HCT116 (cell line): ENCODE measurements around the gene CD28. TPM values are rescaled to one million over a fixed set of nuclear protein-coding genes. Genes with fewer than 3 reads are reported as not detected.

Source experiments
- ATAC-seq: fragments of 200-7000 bp; cut with Tn5 transposase; 2 replicates; pipeline ENCODE4 v1.9.1; 2020; ENCODE audit warnings: mild to moderate bottlenecking, moderate library complexity
- BruUV-seq: library from RNA; stranded (reverse); fragments of 400-500 nt; replicated peaks from 2 replicates; lab custom pipeline; 2021; lab: Mats Ljungman, UMichigan
- CTCF ChIA-PET: fragments of 300-600 bp; sonication (Branson Sonifier 250); formaldehyde crosslinking; loops from one replicate; lab custom pipeline; 2021; ENCODE audit warnings: antibody characterized with exemption; lab: Charles Lee
- POLR2A ChIA-PET: fragments of 300-600, 350-600 bp; sonication (Branson Sonifier 250); formaldehyde crosslinking; loops from one replicate; lab custom pipeline; 2021; ENCODE audit warnings: antibody characterized with exemption; lab: Charles Lee
- RAD21 ChIA-PET, 2 experiments: fragments of 300-600 bp; sonication (Branson Sonifier 250); formaldehyde crosslinking; loops; one replicate each; lab custom pipeline; 2023; ENCODE audit warnings: low total read pairs in 2 of 2; ENCODE audit not compliant: uncharacterized antibody in 2 of 2, unreplicated experiment in 2 of 2, low non-redundant PET in 1 of 2; lab: Charles Lee
- DNase-seq: peaks from one replicate; pipeline ENCODE4 v3.0.0-alpha.2; 2010; ENCODE audit warnings: low read depth, low spot score
- H2AFZ ChIP-seq: fragments of 200-600 bp; shearing (Covaris generic), sonication (generic); 2 replicates; pipeline ENCODE4 v1.6.1; 2017; ENCODE audit warnings: low read depth, mixed run types, mixed read lengths, antibody characterized with exemption, low read length; ENCODE audit not compliant: poor library complexity, severe bottlenecking
- H3K27ac ChIP-seq: 2 replicates; pipeline ENCODE4 v1.5.1; 2012; ENCODE audit warnings: low read depth, low read length
- H3K27me3 ChIP-seq: fragments of 200-600 bp; sonication (generic); 2 replicates; pipeline ENCODE4 v1.6.1; 2016; ENCODE audit warnings: mixed run types, low read length, mixed read lengths; ENCODE audit not compliant: insufficient read depth
- H3K36me3 ChIP-seq, 2 experiments: fragments of 200-500 bp in 1 of 2; fragments of 200-600 bp in 1 of 2; sonication (Bioruptor generic) in 1 of 2; sonication (generic) in 1 of 2; 2 replicates each; pipeline versions ENCODE4 v1.5.1 to v1.6.1; 2014 to 2016; ENCODE audit warnings: low read length in 2 of 2, inconsistent platforms in 1 of 2, mixed read lengths in 1 of 2, mixed run types in 1 of 2; ENCODE audit not compliant: insufficient read depth in 2 of 2, control insufficient read depth in 1 of 2
- H3K4me1 ChIP-seq, 2 experiments: fragments of 200-600 bp in 1 of 2; sonication (generic) in 1 of 2; 2 replicates each; pipeline versions ENCODE4 v1.5.1 to v1.6.1; 2012 to 2017; ENCODE audit warnings: low read length in 2 of 2, inconsistent platforms in 1 of 2, mild to moderate bottlenecking in 1 of 2, mixed read lengths in 1 of 2, mixed run types in 1 of 2, moderate library complexity in 1 of 2; ENCODE audit not compliant: insufficient read depth in 2 of 2, control insufficient read depth in 1 of 2
- H3K4me2 ChIP-seq: fragments of 200-600 bp; sonication (generic); 2 replicates; pipeline ENCODE4 v1.6.1; 2017; ENCODE audit warnings: mixed run types, low read length, mixed read lengths
- H3K4me3 ChIP-seq, 2 experiments: fragments of 200-600 bp in 1 of 2; sonication (generic) in 1 of 2; replicated peaks in 1 of 2; 2 replicates each; pipeline ENCODE4 v1.5.1; 2011 to 2016; ENCODE audit warnings: low read length in 2 of 2, control low read depth in 1 of 2, low read depth in 1 of 2, mild to moderate bottlenecking in 1 of 2, mixed read lengths in 1 of 2, mixed run types in 1 of 2
- H3K79me2 ChIP-seq: fragments of 200-600 bp; sonication (generic); 2 replicates; pipeline ENCODE4 v1.6.1; 2017; ENCODE audit warnings: mild to moderate bottlenecking, mixed run types, low read length, moderate library complexity, mixed read lengths; ENCODE audit not compliant: insufficient read depth
- H3K9ac ChIP-seq: fragments of 200-600 bp; sonication (generic); 2 replicates; pipeline ENCODE4 v1.6.1; 2016; ENCODE audit warnings: low read length, mixed read lengths
- H3K9me2 ChIP-seq: fragments of 200-600 bp; sonication (generic), shearing (Covaris generic); 2 replicates; pipeline ENCODE4 v1.6.1; 2017; ENCODE audit warnings: mixed run types, mild to moderate bottlenecking, moderate library complexity; ENCODE audit not compliant: insufficient read depth
- H3K9me3 ChIP-seq, 2 experiments: fragments of 200-500 bp in 1 of 2; fragments of 200-600 bp in 1 of 2; sonication (Bioruptor generic) in 1 of 2; sonication (generic) in 1 of 2; 2 replicates each; pipeline ENCODE4 v1.6.1; 2014 to 2017; ENCODE audit warnings: low read length in 2 of 2, mixed read lengths in 2 of 2, inconsistent platforms in 1 of 2, low read depth in 1 of 2, mild to moderate bottlenecking in 1 of 2, mixed run types in 1 of 2, moderate library complexity in 1 of 2; ENCODE audit not compliant: control insufficient read depth in 1 of 2, insufficient read depth in 1 of 2
- H4K20me1 ChIP-seq: fragments of 200-600 bp; sonication (generic), shearing (Covaris generic); 2 replicates; pipeline ENCODE4 v1.6.1; 2017; ENCODE audit warnings: mixed run types, mild to moderate bottlenecking, moderate library complexity; ENCODE audit not compliant: insufficient read depth
- ATF3 ChIP-seq: IDR thresholded peaks from 2 replicates; pipeline ENCODE4 v1.6.1; 2012
- EGR1 ChIP-seq: IDR thresholded peaks from 2 replicates; pipeline ENCODE4 v1.6.1; 2012; ENCODE audit warnings: low read depth
- ELF1 ChIP-seq: IDR thresholded peaks from 2 replicates; pipeline ENCODE4 v1.6.1; 2012; ENCODE audit warnings: low read depth, borderline replicate concordance
- EZH2 ChIP-seq: fragments of 200-600 bp; sonication (generic); IDR thresholded peaks from 2 replicates; pipeline ENCODE4 v1.6.1; 2017; ENCODE audit warnings: antibody characterized with exemption, mixed run types
- EZH2phosphoT487 ChIP-seq: fragments of 200-600 bp; IDR thresholded peaks from 2 replicates; pipeline ENCODE4 v1.6.1; 2018; ENCODE audit warnings: antibody characterized with exemption, borderline replicate concordance
- FOSL1 ChIP-seq: IDR thresholded peaks from 2 replicates; pipeline ENCODE4 v1.6.1; 2012; ENCODE audit warnings: low read depth
- JUND ChIP-seq: IDR thresholded peaks from 2 replicates; pipeline ENCODE4 v1.6.1; 2012
- MAX ChIP-seq: IDR thresholded peaks from 2 replicates; pipeline ENCODE4 v1.6.1; 2012
- POLR2A ChIP-seq: IDR thresholded peaks from 2 replicates; pipeline ENCODE4 v1.7.0; 2011; ENCODE audit warnings: borderline replicate concordance; ENCODE audit not compliant: insufficient read depth, insufficient read length; ENCODE audit errors: extremely low read depth
- RAD21 ChIP-seq: IDR thresholded peaks from 2 replicates; pipeline ENCODE4 v1.6.1; 2012; ENCODE audit warnings: low read depth, mild to moderate bottlenecking
- REST ChIP-seq: IDR thresholded peaks from 2 replicates; pipeline ENCODE4 v1.6.1; 2012; ENCODE audit warnings: low read depth
- SIN3A ChIP-seq: IDR thresholded peaks from 2 replicates; pipeline ENCODE4 v1.6.1; 2012; ENCODE audit warnings: low read depth
- SP1 ChIP-seq: IDR thresholded peaks from 2 replicates; pipeline ENCODE4 v1.6.1; 2012; ENCODE audit warnings: low read depth
- TCF7L2 ChIP-seq: IDR thresholded peaks from 2 replicates; pipeline ENCODE4 v1.7.0; 2011; ENCODE audit warnings: borderline replicate concordance, inconsistent platforms; ENCODE audit not compliant: insufficient read depth, insufficient read length; ENCODE audit errors: extremely low read depth
- YY1 ChIP-seq: IDR thresholded peaks from 2 replicates; pipeline ENCODE4 v1.6.1; 2011; ENCODE audit warnings: low read length, low read depth, moderate library complexity, mild to moderate bottlenecking; ENCODE audit not compliant: insufficient replicate concordance; ENCODE audit errors: extremely low read depth
- ZFX ChIP-seq: fragments of 450-650 bp; IDR thresholded peaks from 2 replicates; pipeline ENCODE4 v1.6.1; 2017
- intact Hi-C: fragments of 100-400 bp; cut with micrococcal nuclease; formaldehyde crosslinking; loops from 2 replicates; pipeline ENCODE4 v1.10.0; 2022
- total RNA-seq: library from RNA; stranded (reverse); gene quantifications from one replicate; pipeline ENCODE4 v1.2.1, GENCODE V29; 2021; ENCODE audit not compliant: unreplicated experiment

The CD28 gene
- total RNA-seq, 1 experiment from 2014 or later, result 0.37 TPM

GRCh38 chr2:203743441-203743981, 37.1 kb downstream of the CD28 start:
- Histone ChIP-seq H2AFZ (no peak overlapping the region), H4K20me1 (no peaks in the 10 kb centered on the region), H3K27ac (no peak overlapping the region), H3K4me3 (no peak overlapping the region), H3K79me2 (no peaks in the 10 kb centered on the region), H3K9ac (no peak overlapping the region), H3K4me2 (no peak overlapping the region), H3K4me1 (no peaks in the 10 kb centered on the region), H3K27me3 (no peaks in the 10 kb centered on the region), H3K9me3 (no peaks in the 10 kb centered on the region), H3K9me2 (no peaks in the 10 kb centered on the region), H3K36me3 (no peaks in the 10 kb centered on the region)
- DNase-seq (no peak), ATAC-seq (no peak)
- ChIA-PET RAD21 (no interaction called here), POLR2A (no interaction called here), CTCF (no interaction called here)
- no peak for TF ChIP-seq SP1
- no peak for TF ChIP-seq EZH2phosphoT487
- TF ChIP-seq EGR1, result no peak
- TF ChIP-seq JUND, result no peak
- TF ChIP-seq ATF3, result no peak
- TF ChIP-seq SIN3A, result no peak
- TF ChIP-seq EZH2, result no peak
- TF ChIP-seq MAX, result no peak
- no peak for TF ChIP-seq ZFX
- no peak for TF ChIP-seq FOSL1
- BruUV-seq, result no TSS peak
- intact Hi-C loops, result no loop called here

GRCh38 chr2:203744091-203744490, 37.7 kb downstream of the CD28 start:
- Histone ChIP-seq H3K27ac (no peak overlapping the region), H4K20me1 (no peaks in the 10 kb centered on the region), H3K79me2 (no peaks in the 10 kb centered on the region), H2AFZ (no peak overlapping the region), H3K9me3 (no peaks in the 10 kb centered on the region), H3K4me3 (no peak overlapping the region), H3K9ac (no peak overlapping the region), H3K36me3 (no peaks in the 10 kb centered on the region), H3K4me2 (no peak overlapping the region), H3K4me1 (no peaks in the 10 kb centered on the region), H3K9me2 (no peaks in the 10 kb centered on the region), H3K27me3 (no peaks in the 10 kb centered on the region)
- ChIA-PET CTCF (no interaction called here), POLR2A (no interaction called here), RAD21 (no interaction called here)
- ATAC-seq (no peak), DNase-seq (no peak)
- intact Hi-C loops, result no loop called here
- no TSS peak for BruUV-seq
- no peak for TF ChIP-seq ELF1
- no peak for TF ChIP-seq POLR2A
- TF ChIP-seq RAD21, result no peak
- no peak for TF ChIP-seq EGR1
- no peak for TF ChIP-seq TCF7L2
- TF ChIP-seq EZH2, result no peak
- TF ChIP-seq YY1, result no peak
- no peak for TF ChIP-seq FOSL1
- TF ChIP-seq JUND, result no peak
- TF ChIP-seq SIN3A, result no peak
- no peak for TF ChIP-seq MAX
- no peak for TF ChIP-seq REST
- TF ChIP-seq EZH2phosphoT487, result no peak
